HUES6 (cell line): ENCODE results near the gene CACFD1.
A peak's percentile ranks its signal among the peaks of the same experiment; 100 is the strongest.

Experiments
- H3K27ac ChIP-seq: 2 replicates; pipeline ENCODE4 v1.7.0; 2013; ENCODE audit warnings: low read depth, mild to moderate bottlenecking, low read length, inconsistent platforms
- H3K27me3 ChIP-seq: 2 replicates; pipeline ENCODE4 v1.6.1; 2013; ENCODE audit warnings: low read length; ENCODE audit not compliant: control insufficient read depth, insufficient read depth
- H3K36me3 ChIP-seq: 2 replicates; pipeline ENCODE4 v1.6.1; 2013; ENCODE audit warnings: low read length; ENCODE audit not compliant: control insufficient read depth, insufficient read depth
- H3K4me1 ChIP-seq: 2 replicates; pipeline ENCODE4 v1.6.1; 2013; ENCODE audit warnings: low read length; ENCODE audit not compliant: control insufficient read depth, insufficient read depth
- H3K4me3 ChIP-seq: 2 replicates; pipeline ENCODE4 v1.5.1; 2013; ENCODE audit warnings: low read depth, low read length
- H3K9ac ChIP-seq: one replicate; pipeline ENCODE4 v1.6.1; 2013; ENCODE audit warnings: mild to moderate bottlenecking, low read length
- H3K9me3 ChIP-seq: 2 replicates; pipeline ENCODE4 v1.6.1; 2013; ENCODE audit warnings: low read depth, low read length; ENCODE audit not compliant: control insufficient read depth, insufficient read depth

The CACFD1 gene

GRCh38 chr9:133426011-133426410 lies 33.8 kb upstream of the CACFD1 start:
- H3K36me3 ChIP-seq, result peaks cover 6% of the 10 kb centered on the region; the same call in 1 of the 2 replicates
- peaks cover 4% of the 10 kb centered on the region for H3K27me3 ChIP-seq
- H3K9ac ChIP-seq, result no peak overlapping the region
- no peak overlapping the region for H3K27ac ChIP-seq
- peaks cover 18% of the 10 kb centered on the region; the same call in 1 of the 2 replicates for H3K4me1 ChIP-seq
- H3K9me3 ChIP-seq, result no peaks in the 10 kb centered on the region
- H3K4me3 ChIP-seq, result no peak overlapping the region

GRCh38 chr9:133427658-133428348 lies 32.0 kb upstream of the CACFD1 start:
- peak overlapping the region; percentile 60 for H3K4me3 ChIP-seq
- peaks cover 7% of the 10 kb centered on the region; the same call in 1 of the 2 replicates for H3K4me1 ChIP-seq
- H3K9ac ChIP-seq, result no peak overlapping the region
- peaks cover 6% of the 10 kb centered on the region; the same call in 1 of the 2 replicates for H3K36me3 ChIP-seq
- H3K9me3 ChIP-seq, result no peaks in the 10 kb centered on the region
- H3K27me3 ChIP-seq, result peaks cover 4% of the 10 kb centered on the region
- no peak overlapping the region for H3K27ac ChIP-seq

- H3K27ac ChIP-seq, result no peak overlapping the region
- H3K4me1 ChIP-seq, result peaks cover 7% of the 10 kb centered on the region; the same call in 1 of the 2 replicates
- peaks cover 6% of the 10 kb centered on the region; the same call in 1 of the 2 replicates for H3K36me3 ChIP-seq
- H3K9ac ChIP-seq, result no peak overlapping the region
- no peaks in the 10 kb centered on the region for H3K9me3 ChIP-seq
- peaks cover 4% of the 10 kb centered on the region for H3K27me3 ChIP-seq
- H3K4me3 ChIP-seq, result peak overlapping the region; percentile 60
Measured at GRCh38 chr9:133428617-133429101, 31.1 kb upstream of the CACFD1 start.

GRCh38 chr9:133429214-133429613 lies 30.6 kb upstream of the CACFD1 start:
- no peak overlapping the region for H3K9ac ChIP-seq
- peaks cover 6% of the 10 kb centered on the region; the same call in 1 of the 2 replicates for H3K36me3 ChIP-seq
- no peak overlapping the region for H3K27ac ChIP-seq
- peaks cover 4% of the 10 kb centered on the region for H3K27me3 ChIP-seq
- H3K4me3 ChIP-seq, result peak overlapping the region; percentile 60
- H3K9me3 ChIP-seq, result no peaks in the 10 kb centered on the region
- H3K4me1 ChIP-seq, result peaks cover 7% of the 10 kb centered on the region; the same call in 1 of the 2 replicates

GRCh38 chr9:133429641-133430161 lies 30.1 kb upstream of the CACFD1 start:
- Histone ChIP-seq H3K27me3 (peaks cover 4% of the 10 kb centered on the region), H3K36me3 (peaks cover 6% of the 10 kb centered on the region; the same call in 1 of the 2 replicates), H3K27ac (no peak overlapping the region), H3K9ac (peak overlapping the region; percentile 21), H3K9me3 (no peaks in the 10 kb centered on the region), H3K4me3 (peak overlapping the region; percentile 60), H3K4me1 (peaks cover 7% of the 10 kb centered on the region; the same call in 1 of the 2 replicates)

GRCh38 chr9:133430244-133430643 lies 29.5 kb upstream of the CACFD1 start:
- Histone ChIP-seq H3K27ac (no peak overlapping the region), H3K9me3 (no peaks in the 10 kb centered on the region), H3K4me3 (peak overlapping the region; percentile 60), H3K4me1 (peaks cover 7% of the 10 kb centered on the region; the same call in 1 of the 2 replicates), H3K9ac (no peak overlapping the region), H3K36me3 (peaks cover 6% of the 10 kb centered on the region; the same call in 1 of the 2 replicates), H3K27me3 (peaks cover 4% of the 10 kb centered on the region)

GRCh38 chr9:133433351-133433843 lies 26.4 kb upstream of the CACFD1 start:
- Histone ChIP-seq H3K4me3 (no peak overlapping the region), H3K27me3 (peaks cover 4% of the 10 kb centered on the region), H3K36me3 (no peaks in the 10 kb centered on the region), H3K27ac (no peak overlapping the region), H3K9ac (no peak overlapping the region), H3K4me1 (no peaks in the 10 kb centered on the region), H3K9me3 (no peaks in the 10 kb centered on the region)

- no peak overlapping the region for H3K4me3 ChIP-seq
- no peak overlapping the region for H3K9ac ChIP-seq
- no peaks in the 10 kb centered on the region for H3K9me3 ChIP-seq
- no peaks in the 10 kb centered on the region for H3K4me1 ChIP-seq
- no peaks in the 10 kb centered on the region for H3K27me3 ChIP-seq
- H3K27ac ChIP-seq, result no peak overlapping the region
- no peaks in the 10 kb centered on the region for H3K36me3 ChIP-seq
Measured at GRCh38 chr9:133436681-133437080, 23.1 kb upstream of the CACFD1 start.

GRCh38 chr9:133437753-133438531 lies 21.8 kb upstream of the CACFD1 start:
- Histone ChIP-seq H3K27ac (no peak overlapping the region), H3K4me1 (no peaks in the 10 kb centered on the region), H3K9ac (no peak overlapping the region), H3K4me3 (no peak overlapping the region), H3K27me3 (no peaks in the 10 kb centered on the region), H3K36me3 (no peaks in the 10 kb centered on the region), H3K9me3 (no peaks in the 10 kb centered on the region)

GRCh38 chr9:133439337-133439736 lies 20.4 kb upstream of the CACFD1 start:
- Histone ChIP-seq H3K9me3 (no peaks in the 10 kb centered on the region), H3K9ac (no peak overlapping the region), H3K4me3 (no peak overlapping the region), H3K36me3 (no peaks in the 10 kb centered on the region), H3K4me1 (no peaks in the 10 kb centered on the region), H3K27ac (no peak overlapping the region), H3K27me3 (no peaks in the 10 kb centered on the region)
